22Rv1 (cell line): ENCODE measurements around the gene SCMH1.

Experiments used
- H3K27ac ChIP-seq: fragments of 450-650 bp; 2 replicates; pipeline ENCODE4 v1.5.1; 2017
- CTCF ChIP-seq: fragments of 450-650 bp; IDR thresholded peaks from 2 replicates; pipeline ENCODE4 v1.5.1; 2017; ENCODE audit warnings: mild to moderate bottlenecking
- ZFX ChIP-seq: fragments of 450-650 bp; IDR thresholded peaks from 2 replicates; pipeline ENCODE4 v1.6.1; 2017; ENCODE audit warnings: antibody characterized with exemption, borderline replicate concordance

The SCMH1 gene

GRCh38 chr1:41018018-41018410 lies 224.1 kb downstream of the SCMH1 start:
- TF ChIP-seq CTCF = no peak
- no peak for TF ChIP-seq ZFX
- no peak overlapping the region for H3K27ac ChIP-seq

- TF ChIP-seq ZFX = no peak
- no peak for TF ChIP-seq CTCF
- no peak overlapping the region for H3K27ac ChIP-seq
Measured at GRCh38 chr1:41017141-41018017, 224.7 kb downstream of the SCMH1 start.

GRCh38 chr1:41015897-41016470 lies 226.1 kb downstream of the SCMH1 start:
- TF ChIP-seq CTCF = no peak
- TF ChIP-seq ZFX = no peak
- H3K27ac ChIP-seq = no peak overlapping the region

- TF ChIP-seq CTCF = no peak
- H3K27ac ChIP-seq = no peak overlapping the region
Measured at GRCh38 chr1:41015281-41015896, 226.7 kb downstream of the SCMH1 start.

GRCh38 chr1:41014871-41015270 lies 227.2 kb downstream of the SCMH1 start:
- TF ChIP-seq ZFX = no peak
- no peak for TF ChIP-seq CTCF
- no peak overlapping the region for H3K27ac ChIP-seq

- H3K27ac ChIP-seq = no peak overlapping the region
- TF ChIP-seq CTCF = no peak
Measured at GRCh38 chr1:41013796-41014195, 228.3 kb downstream of the SCMH1 start.

- no peak overlapping the region for H3K27ac ChIP-seq
- TF ChIP-seq ZFX = no peak
- TF ChIP-seq CTCF = no peak
Measured at GRCh38 chr1:41013024-41013423, 229.1 kb downstream of the SCMH1 start.
